ENCODE measurements around the gene SCOC. TPM values are rescaled to one million over a fixed set of nuclear protein-coding genes. Genes with fewer than 3 reads are reported as not detected.

SCOC gene
- total RNA-seq, 1 donor from 2014 or later, result 60.8 TPM

DNA sequence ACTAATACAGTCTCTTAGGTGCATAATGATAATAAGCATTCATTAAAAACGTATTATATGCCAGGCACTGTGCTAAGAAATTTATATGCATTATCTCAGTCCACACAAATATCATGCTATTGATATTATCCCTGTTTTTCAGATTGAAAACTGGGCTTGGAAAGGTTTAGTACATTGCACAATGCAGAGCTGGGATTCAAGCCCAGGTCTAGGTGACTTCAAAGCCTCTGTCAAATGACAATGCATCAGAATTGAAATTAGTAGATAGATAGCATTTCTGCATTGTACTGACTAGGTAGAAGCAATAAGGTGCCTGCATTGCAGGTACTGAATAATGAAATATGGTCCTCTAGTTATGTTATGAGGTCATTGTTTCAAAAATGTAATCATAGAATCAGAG lies 18.2 kb upstream of the SCOC start:
- peaks cover 2% of the 10 kb centered on the region for H3K27me3 ChIP-seq (ENCODE audit: insufficient read depth, low read length)
- no peak overlapping the region for H3K4me3 ChIP-seq (ENCODE audit: insufficient read depth, low read depth, low read length)
- H3K4me2 ChIP-seq (ENCODE audit: low read length), result no peak overlapping the region
- no peak for FAIRE-seq
- no peaks in the 10 kb centered on the region for H4K20me1 ChIP-seq (ENCODE audit: insufficient read depth, low read length)
- H3K4me3 Mint-ChIP-seq (ENCODE audit: unreplicated experiment), result no peak overlapping the region
- no peaks in the 10 kb centered on the region for H3K79me2 ChIP-seq (ENCODE audit: insufficient read depth, low read length)
- peaks cover 4% of the 10 kb centered on the region for H3K27me3 Mint-ChIP-seq (ENCODE audit: low read depth, unreplicated experiment)
- no peak for TF ChIP-seq EZH2 (IDR thresholded peaks at IDR 0.05; ENCODE audit: insufficient read depth, low read length)
- TF ChIP-seq, protein P1, sequence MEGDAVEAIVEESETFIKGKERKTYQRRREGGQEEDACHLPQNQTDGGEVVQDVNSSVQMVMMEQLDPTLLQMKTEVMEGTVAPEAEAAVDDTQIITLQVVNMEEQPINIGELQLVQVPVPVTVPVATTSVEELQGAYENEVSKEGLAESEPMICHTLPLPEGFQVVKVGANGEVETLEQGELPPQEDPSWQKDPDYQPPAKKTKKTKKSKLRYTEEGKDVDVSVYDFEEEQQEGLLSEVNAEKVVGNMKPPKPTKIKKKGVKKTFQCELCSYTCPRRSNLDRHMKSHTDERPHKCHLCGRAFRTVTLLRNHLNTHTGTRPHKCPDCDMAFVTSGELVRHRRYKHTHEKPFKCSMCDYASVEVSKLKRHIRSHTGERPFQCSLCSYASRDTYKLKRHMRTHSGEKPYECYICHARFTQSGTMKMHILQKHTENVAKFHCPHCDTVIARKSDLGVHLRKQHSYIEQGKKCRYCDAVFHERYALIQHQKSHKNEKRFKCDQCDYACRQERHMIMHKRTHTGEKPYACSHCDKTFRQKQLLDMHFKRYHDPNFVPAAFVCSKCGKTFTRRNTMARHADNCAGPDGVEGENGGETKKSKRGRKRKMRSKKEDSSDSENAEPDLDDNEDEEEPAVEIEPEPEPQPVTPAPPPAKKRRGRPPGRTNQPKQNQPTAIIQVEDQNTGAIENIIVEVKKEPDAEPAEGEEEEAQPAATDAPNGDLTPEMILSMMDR (IDR thresholded peaks at IDR 0.05; ENCODE audit: insufficient read depth, low read depth, low read length), result no peak
- H2AFZ ChIP-seq (ENCODE audit: low read depth, low read length), result no peak overlapping the region
- no peak for DNase-seq (ENCODE audit: low read depth)
- no peaks in the 10 kb centered on the region for H3K36me3 Mint-ChIP-seq (ENCODE audit: low read depth, unreplicated experiment)
- H3K27ac Mint-ChIP-seq (ENCODE audit: unreplicated experiment), result no peak overlapping the region
- H3K27ac ChIP-seq (ENCODE audit: low read depth, low read length), result no peak overlapping the region
- H3K9me3 ChIP-seq (ENCODE audit: insufficient read depth, low read depth, low read length), result no peaks in the 10 kb centered on the region
- H3K4me1 Mint-ChIP-seq (ENCODE audit: low read depth, unreplicated experiment), result peaks cover 10% of the 10 kb centered on the region
- H3K36me3 ChIP-seq (ENCODE audit: insufficient read depth, low read length), result no peaks in the 10 kb centered on the region
- H3K4me1 ChIP-seq (ENCODE audit: insufficient read depth, low read length), result no peaks in the 10 kb centered on the region
- H3K9ac ChIP-seq (ENCODE audit: low read length), result no peak overlapping the region
- peaks cover 3% of the 10 kb centered on the region for H3K9me3 Mint-ChIP-seq (ENCODE audit: unreplicated experiment)

DNA sequence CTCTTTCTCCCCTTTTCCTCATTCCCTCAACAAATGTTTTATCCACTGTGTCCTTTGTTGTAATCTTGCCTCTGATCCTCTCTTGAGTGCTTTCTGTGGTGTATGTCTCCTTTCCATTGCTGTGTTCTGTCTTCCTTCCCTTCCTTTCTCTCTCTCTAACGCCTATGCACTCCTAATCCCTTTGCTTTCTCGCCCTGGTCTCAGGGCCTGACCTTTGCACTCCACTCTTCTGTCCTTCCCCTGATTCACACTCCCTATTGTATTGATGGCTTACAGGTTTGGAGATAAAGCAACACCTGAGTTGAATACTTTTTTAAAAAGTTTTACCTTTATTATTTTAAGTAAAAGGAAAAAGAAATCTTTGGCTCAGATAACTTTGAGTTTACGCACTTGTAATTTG lies 15.6 kb upstream of the SCOC start:
- TF ChIP-seq, protein P1 (IDR thresholded peaks at IDR 0.05; ENCODE audit: insufficient read depth, low read depth, low read length), result no peak
- TF ChIP-seq EZH2 (IDR thresholded peaks at IDR 0.05; ENCODE audit: insufficient read depth, low read length), result no peak
- H3K79me2 ChIP-seq (ENCODE audit: insufficient read depth, low read length), result no peaks in the 10 kb centered on the region
- no peak for DNase-seq (ENCODE audit: low read depth)
- H3K9me3 ChIP-seq (ENCODE audit: insufficient read depth, low read depth, low read length), result no peaks in the 10 kb centered on the region
- H4K20me1 ChIP-seq (ENCODE audit: insufficient read depth, low read length), result no peaks in the 10 kb centered on the region
- Mint-ChIP-seq H3K27me3 (ENCODE audit: low read depth, unreplicated experiment) (no peaks in the 10 kb centered on the region), H3K9me3 (ENCODE audit: unreplicated experiment) (no peaks in the 10 kb centered on the region), H3K36me3 (ENCODE audit: low read depth, unreplicated experiment) (no peaks in the 10 kb centered on the region), H3K4me1 (ENCODE audit: low read depth, unreplicated experiment) (peaks cover 10% of the 10 kb centered on the region), H3K27ac (ENCODE audit: unreplicated experiment) (no peak overlapping the region), H3K4me3 (ENCODE audit: unreplicated experiment) (peak overlapping the region; percentile 34)
- H3K27ac ChIP-seq (ENCODE audit: low read depth, low read length), result no peak overlapping the region
- H3K9ac ChIP-seq (ENCODE audit: low read length), result no peak overlapping the region
- H3K27me3 ChIP-seq (ENCODE audit: insufficient read depth, low read length), result peaks cover 2% of the 10 kb centered on the region
- H3K36me3 ChIP-seq (ENCODE audit: insufficient read depth, low read length), result no peaks in the 10 kb centered on the region
- H3K4me3 ChIP-seq (ENCODE audit: insufficient read depth, low read depth, low read length), result no peak overlapping the region
- no peak overlapping the region for H2AFZ ChIP-seq (ENCODE audit: low read depth, low read length)
- no peaks in the 10 kb centered on the region for H3K4me1 ChIP-seq (ENCODE audit: insufficient read depth, low read length)
- no peak for FAIRE-seq
- H3K4me2 ChIP-seq (ENCODE audit: low read length), result no peak overlapping the region

DNA sequence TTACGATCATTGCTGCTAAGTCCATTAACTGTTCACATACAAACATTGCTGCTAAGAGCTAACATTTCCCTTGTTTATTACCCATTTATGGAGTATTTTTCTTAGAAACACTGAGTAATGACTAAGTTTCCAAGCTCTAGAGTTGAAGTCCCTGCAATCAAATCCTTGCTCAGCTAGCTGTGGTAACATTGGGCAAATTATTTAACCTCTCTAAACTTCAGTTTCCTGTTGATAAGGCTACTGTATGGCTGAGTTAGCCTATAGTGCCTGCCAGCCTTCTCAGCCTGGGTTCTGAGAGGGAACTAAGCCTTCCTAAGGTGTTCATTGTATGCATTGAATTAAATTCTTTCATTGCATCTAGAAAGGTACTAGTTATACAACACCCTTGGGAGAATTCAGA lies 15.2 kb upstream of the SCOC start:
- H3K4me2 ChIP-seq (ENCODE audit: low read length), result no peak overlapping the region
- H3K9ac ChIP-seq (ENCODE audit: low read length), result no peak overlapping the region
- FAIRE-seq (no peak), DNase-seq (ENCODE audit: low read depth) (no peak)
- H3K4me3 ChIP-seq (ENCODE audit: insufficient read depth, low read depth, low read length), result no peak overlapping the region
- no peaks in the 10 kb centered on the region for H3K4me1 ChIP-seq (ENCODE audit: insufficient read depth, low read length)
- TF ChIP-seq, protein P1 (IDR thresholded peaks at IDR 0.05; ENCODE audit: insufficient read depth, low read depth, low read length), result no peak
- no peak for TF ChIP-seq EZH2 (IDR thresholded peaks at IDR 0.05; ENCODE audit: insufficient read depth, low read length)
- no peak overlapping the region for H3K27ac ChIP-seq (ENCODE audit: low read depth, low read length)
- Mint-ChIP-seq H3K9me3 (ENCODE audit: unreplicated experiment) (no peaks in the 10 kb centered on the region), H3K4me1 (ENCODE audit: low read depth, unreplicated experiment) (peaks cover 10% of the 10 kb centered on the region), H3K27me3 (ENCODE audit: low read depth, unreplicated experiment) (no peaks in the 10 kb centered on the region), H3K4me3 (ENCODE audit: unreplicated experiment) (no peak overlapping the region), H3K36me3 (ENCODE audit: low read depth, unreplicated experiment) (no peaks in the 10 kb centered on the region), H3K27ac (ENCODE audit: unreplicated experiment) (no peak overlapping the region)
- no peaks in the 10 kb centered on the region for H3K9me3 ChIP-seq (ENCODE audit: insufficient read depth, low read depth, low read length)
- no peaks in the 10 kb centered on the region for H3K79me2 ChIP-seq (ENCODE audit: insufficient read depth, low read length)
- H2AFZ ChIP-seq (ENCODE audit: low read depth, low read length), result no peak overlapping the region
- H3K27me3 ChIP-seq (ENCODE audit: insufficient read depth, low read length), result peaks cover 2% of the 10 kb centered on the region
- H3K36me3 ChIP-seq (ENCODE audit: insufficient read depth, low read length), result no peaks in the 10 kb centered on the region
- H4K20me1 ChIP-seq (ENCODE audit: insufficient read depth, low read length), result no peaks in the 10 kb centered on the region
